GM12892 (cell line): ENCODE results near the gene UGT1A3.

Experiments used
- POLR2A ChIP-seq: IDR thresholded peaks from 2 replicates; pipeline ENCODE4 v1.6.1; 2011; ENCODE audit warnings: low read depth, low read length, control low read depth
- TAF1 ChIP-seq: IDR thresholded peaks from 2 replicates; pipeline ENCODE4 v1.6.1; 2011; ENCODE audit warnings: low read depth, mild to moderate bottlenecking, control low read depth, low read length, borderline replicate concordance

DNA sequence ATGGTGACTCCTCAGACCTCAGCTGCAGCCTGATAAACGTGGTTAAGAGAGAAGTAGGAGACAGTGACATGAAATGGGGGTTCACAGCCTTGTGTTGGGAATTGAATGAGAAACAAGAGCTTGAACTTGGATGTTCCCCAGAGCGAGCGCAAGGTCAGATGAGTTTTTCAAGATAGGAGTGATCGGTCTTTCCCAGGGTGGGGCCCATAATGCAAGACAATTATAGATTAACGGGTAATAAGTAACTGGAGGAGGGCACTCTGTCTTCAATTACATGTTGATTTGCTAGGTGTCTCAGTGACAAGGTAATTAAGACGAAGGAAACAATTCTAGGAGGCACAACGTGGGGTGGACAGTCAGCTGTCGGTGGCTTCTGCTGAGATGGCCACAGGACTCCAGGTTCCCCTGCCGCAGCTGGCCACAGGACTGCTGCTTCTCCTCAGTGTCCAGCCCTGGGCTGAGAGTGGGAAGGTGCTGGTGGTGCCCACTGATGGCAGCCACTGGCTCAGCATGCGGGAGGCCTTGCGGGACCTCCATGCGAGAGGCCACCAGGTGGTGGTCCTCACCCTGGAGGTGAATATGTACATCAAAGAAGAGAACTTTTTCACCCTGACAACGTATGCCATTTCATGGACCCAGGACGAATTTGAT, 16.1 kb upstream of the UGT1A3 start, which contains the start of gene UGT1A5:
- TF ChIP-seq POLR2A (no peak), TAF1 (no peak)
